ENCODE measurements around the gene PDIK1L.
A peak's percentile ranks its signal among the peaks of the same experiment; 100 is the strongest.

Gene PDIK1L

DNA sequence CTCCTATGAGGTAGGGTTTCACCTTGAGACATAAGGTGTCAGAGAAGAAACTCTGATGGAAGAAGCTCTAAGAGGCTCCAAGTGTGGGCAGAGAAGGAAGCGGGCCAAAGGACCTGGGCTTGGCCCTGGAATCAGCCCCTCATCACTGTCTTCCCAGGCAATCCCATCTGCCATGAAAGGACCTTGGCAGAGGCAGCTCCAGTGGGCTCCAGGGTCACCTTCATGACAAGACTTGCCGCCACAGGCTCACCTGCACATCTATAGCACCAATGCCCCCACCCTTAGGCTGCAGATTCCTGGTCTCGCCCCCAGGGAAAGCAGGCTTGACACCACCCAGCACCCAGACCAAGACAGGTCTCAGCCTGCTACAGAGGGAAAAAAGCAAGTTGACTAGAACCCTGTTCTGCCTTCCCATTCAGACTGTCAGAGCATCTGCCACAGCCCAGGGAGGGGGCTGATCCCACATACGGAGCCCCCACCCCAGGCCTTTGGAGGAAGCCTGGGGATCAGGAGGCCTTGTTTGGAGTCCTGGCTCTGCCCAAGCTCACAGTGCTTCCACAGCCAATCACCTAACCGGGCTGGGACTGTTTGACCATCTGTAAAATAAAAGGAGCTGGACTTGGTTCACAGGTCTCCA is 46.8 kb downstream of the PDIK1L start:
- DNase-seq, result no peak

DNA sequence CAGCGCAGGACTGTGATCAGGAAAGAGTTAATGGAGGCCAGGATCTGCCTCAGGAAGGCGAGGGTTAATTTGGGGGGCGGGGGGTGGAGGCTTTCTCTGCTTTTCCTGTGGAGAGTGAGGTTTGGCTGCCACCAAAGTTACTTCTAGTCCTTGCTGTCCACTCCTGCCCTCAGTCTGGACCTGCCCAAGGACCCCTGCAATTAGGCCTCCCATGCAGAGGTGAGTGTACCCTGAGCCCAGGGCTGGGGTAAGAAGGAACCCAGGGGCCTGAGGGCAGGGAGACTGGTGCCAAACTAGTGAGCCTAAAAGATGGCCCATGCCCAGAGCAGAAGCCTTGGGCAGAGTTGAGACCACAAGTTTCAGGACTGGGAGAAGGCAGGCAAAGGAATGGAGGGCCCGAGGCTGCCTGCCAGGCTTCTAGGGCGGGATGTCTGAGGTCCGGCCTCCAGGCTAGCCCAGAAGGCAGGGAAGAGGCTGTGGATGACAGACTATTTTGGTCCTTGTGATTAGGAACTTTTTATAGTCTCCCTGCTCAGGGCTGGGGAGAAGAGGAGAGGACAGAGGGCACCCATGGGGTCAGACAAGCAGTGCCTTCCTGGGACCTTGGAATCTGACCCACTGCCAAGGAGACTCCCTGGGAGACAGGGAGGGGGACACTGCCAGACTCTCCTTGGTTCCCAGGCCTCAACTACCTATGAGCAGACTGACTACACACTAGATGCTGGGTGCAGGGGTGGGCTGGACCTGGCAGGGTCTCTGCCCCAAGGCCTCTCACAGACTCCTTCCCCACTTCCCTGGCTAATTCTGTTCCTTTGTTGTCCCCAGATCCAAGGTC is 47.5 kb downstream of the PDIK1L start, which contains the start of gene FAM110D:
Gene FAM110D (plus strand): TSS at position 172 of the 835 bp plus-strand sequence. CDS start 2,213 bp downstream, outside the sequence.
- no peak for DNase-seq

DNA sequence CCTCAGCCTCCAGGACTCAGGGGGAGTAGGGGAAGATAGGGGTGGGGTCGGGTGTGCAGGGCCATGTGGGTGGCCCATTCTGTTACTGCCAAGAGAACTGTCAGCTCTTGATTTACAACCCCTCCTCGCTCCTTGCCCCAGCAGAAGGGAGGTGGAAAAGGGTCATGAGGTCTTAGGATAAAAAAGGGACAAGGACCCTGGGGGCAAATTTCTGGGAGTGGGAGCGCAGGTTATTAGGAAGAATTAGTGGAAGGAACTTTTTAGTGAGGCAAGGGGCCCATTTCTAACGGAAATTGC is 48.1 kb downstream of the PDIK1L start:
- DNase-seq, result no peak

DNA sequence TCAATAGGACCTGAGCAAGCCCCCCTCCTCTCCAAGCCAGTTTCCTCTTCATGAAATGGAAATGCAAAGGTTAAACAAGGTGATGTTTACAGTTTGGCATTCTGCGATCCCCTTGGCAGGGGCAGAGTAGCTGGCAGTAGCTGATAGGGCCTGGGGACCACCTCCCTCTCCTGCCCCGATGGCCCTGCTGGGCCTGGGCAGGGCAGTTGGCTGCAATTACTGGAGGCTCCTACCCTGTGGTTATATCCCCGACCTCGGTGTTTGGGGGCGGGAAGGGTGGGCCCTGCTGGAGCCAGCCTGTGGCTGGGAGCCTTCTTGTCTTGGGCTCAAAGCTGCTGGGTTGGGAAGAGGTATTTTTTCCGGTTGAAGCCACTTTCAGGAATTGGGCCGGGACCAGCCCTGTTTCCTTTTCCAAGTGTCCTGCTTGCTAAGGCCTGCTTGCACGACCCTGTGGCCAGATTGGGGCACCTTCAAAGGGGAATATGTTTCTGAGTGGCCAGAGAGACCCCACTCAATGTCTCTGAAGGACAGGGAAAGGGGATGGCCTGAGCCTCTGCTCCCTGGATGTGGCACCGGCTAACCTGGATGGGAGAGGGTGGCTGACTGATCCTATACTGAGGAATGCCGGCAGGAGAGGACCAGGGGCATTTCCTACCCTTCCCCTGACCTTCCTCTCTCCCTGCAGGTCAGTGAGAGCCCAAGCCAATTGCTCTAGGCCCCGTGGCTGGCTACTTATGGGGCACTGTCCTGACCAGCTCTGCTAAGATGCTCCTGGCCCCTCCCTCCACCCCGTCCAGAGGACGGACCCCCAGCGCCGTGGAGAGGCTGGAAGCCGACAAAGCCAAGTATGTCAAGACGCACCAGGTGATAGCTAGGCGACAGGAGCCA is 49.1 kb downstream of the PDIK1L start:
- no peak for DNase-seq

DNA sequence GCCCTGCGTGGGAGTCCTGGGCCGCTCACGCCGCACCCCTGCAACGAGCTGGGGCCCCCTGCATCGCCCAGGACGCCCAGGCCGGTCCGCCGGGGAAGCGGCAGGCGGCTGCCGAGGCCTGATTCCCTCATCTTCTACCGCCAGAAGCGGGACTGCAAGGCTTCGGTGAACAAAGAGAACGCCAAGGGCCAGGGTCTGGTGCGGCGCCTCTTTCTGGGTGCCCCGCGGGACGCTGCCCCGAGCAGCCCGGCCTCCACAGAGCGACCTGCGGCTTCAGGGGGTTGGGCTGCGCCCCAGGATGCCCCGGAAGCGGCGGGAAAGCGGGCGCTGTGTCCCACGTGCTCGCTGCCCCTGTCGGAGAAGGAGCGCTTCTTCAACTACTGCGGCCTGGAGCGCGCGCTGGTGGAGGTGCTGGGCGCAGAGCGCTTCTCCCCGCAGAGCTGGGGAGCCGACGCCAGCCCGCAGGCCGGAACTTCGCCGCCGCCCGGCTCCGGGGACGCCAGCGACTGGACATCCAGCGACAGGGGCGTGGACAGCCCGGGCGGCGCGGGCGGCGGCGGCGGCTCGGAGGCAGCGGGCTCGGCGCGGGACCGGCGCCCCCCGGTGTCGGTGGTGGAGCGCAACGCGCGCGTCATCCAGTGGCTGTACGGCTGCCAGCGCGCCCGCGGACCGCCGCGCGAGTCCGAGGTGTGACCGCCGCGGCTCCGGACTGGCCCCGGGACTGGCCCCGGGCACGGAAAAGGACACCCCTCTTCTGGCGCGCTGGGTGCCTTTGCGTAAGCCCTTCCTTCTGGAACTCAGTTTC is 50.0 kb downstream of the PDIK1L start:
- DNase-seq, result peak; percentile 82

DNA sequence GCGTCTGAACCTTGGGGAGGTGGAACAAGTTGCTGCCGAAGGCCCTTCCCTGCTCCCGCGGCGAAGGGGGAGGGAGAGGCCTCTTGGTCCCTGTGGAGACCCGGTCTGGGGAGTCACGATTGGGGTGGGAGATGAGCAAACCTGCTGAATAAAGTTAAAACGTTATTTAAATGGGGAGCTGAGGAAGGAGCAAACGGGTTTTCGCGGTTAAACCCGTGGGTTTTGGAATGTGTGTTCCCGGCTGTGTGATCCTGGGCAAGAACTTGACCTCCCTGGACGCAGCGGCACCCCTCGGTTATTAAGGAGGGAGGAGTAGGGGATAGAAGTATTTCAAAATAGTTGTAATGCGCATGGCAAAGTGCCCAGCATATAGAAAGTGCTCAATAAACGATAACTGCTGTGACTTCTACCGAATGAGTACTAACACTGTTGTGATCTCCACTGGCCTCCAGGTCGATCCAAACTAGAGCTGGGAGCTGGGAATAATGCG is 50.6 kb downstream of the PDIK1L start:
- DNase-seq, result no peak

DNA sequence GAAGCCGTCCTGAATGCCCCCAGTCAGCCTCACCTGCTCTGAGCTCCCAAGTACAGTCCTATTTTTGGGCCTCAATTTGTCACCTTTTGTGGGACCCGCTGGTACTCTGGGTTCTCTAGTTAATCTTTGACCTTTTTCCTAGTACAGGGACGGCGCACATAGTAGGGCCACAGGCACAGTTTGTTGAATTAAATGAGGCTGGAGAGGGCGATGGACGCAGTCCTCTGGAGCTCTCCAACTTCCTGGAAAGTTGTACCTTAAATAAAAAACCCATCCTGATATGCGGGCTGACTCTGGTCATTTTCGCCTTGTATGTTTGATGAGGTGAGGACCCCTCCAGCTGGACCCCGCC is 52.0 kb downstream of the PDIK1L start:
- peak; percentile 61 for DNase-seq

DNA sequence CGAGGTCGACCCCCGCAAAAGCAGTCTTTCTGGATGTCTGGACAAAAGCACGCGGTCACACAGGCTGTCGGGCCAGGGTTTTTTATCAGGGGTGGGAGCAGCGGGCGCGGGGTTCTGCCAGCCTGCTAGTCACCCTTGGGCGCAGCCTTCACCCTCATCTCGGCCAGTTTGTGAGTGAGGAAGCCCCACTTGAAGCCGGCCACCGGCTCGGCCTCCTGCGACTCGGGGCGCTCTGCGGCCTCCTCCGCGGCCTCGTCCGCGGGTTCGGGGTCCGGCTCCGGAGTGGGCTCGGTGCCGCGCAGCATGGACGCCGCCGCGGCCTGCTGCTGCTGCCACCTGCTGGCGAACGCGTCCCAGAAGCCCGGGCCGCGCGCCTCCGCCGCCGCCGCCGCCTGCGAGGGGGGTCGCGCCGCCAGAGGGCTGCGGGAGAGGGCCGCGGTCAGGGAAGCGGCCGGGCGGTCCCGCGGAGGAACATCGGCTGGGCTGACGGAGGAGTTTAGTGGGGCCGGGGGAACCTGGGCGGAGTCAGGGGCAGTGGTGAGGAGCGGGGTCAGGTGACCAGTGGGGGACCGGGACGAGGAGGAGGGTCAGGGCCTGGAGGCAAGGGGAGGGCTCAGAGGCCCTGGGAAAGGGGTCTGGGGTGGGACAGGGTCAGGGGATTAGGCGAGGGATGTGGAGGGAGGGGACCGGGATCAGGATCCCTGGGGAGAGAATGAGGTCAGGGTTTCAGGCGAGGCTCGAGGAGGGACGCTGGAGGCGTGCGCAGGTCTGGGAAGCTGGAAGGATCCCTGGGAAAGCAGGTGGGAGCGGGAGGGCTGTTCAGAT is 52.6 kb downstream of the PDIK1L start:
- DNase-seq, result peak; percentile 72

DNA sequence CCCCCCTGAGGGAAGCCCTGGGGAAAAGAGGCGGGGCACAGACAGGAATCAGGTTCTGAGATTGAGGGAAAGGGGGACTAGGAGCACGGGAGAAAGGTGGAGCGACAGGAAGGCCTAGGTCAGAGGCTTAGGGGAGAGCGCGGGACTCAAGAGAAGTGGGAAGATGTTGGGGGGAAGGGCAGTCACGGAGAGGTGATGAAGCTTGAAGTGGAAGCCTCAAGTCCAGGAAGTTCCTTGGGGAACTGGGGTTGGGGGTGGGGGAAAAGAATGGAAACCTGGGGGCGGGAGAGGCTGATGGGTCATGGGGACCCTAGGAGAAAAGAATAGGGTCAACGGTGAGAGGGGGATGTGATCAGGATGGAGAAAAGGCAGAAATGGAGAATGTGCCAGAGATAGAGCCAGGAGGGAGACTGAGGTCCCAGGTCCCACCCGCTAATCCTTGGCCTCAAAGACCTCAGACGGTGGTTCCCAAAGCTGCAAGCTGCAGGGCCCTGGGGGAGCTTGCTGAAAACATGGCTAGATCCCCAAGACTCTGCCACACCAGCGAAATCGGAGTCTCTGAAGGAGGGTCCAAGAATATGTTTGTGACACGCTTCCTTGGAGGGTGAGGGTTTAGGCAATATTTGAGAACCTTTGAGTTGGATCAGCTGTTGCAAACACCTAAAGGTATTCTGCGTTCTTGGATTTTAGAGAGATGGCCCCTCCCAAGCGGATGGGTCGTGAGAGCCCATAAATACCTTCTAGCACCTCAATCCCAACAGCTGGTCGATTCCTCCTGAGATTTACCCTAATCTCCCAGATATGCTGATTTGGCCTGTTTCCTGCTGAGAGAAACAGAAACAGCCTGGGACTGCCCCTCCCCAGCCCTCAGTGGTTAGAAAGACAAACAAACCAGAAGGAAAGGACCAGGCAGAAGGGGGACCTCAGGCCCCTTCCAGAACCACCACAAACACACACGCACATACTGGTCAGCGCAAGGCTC is 53.5 kb downstream of the PDIK1L start:
- peak; percentile 18 for DNase-seq

DNA sequence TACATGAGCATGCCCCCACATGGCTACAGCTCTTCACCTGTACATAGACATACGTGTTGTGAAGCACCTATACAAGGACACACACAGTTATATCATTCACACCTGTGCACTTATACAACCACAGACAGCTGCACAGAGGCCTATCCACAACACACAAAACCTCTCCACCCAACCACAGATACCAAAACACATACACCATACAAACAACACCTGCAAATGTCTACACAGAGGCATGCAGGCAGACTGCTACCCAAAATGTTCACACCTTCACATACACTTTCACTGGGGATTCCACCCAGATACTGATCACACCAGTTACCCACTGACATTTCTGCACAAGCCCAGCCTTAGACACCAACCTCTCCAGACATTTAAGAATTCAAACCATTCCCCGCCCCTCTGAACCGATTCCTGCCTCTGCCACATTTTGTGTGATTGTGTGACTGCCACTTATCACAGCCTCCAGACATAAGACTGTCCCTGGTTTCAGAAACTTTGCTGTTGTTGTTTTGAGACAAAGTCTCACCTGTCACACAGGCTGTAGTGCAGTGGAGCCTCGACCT is 55.2 kb downstream of the PDIK1L start:
- no peak for DNase-seq

DNA sequence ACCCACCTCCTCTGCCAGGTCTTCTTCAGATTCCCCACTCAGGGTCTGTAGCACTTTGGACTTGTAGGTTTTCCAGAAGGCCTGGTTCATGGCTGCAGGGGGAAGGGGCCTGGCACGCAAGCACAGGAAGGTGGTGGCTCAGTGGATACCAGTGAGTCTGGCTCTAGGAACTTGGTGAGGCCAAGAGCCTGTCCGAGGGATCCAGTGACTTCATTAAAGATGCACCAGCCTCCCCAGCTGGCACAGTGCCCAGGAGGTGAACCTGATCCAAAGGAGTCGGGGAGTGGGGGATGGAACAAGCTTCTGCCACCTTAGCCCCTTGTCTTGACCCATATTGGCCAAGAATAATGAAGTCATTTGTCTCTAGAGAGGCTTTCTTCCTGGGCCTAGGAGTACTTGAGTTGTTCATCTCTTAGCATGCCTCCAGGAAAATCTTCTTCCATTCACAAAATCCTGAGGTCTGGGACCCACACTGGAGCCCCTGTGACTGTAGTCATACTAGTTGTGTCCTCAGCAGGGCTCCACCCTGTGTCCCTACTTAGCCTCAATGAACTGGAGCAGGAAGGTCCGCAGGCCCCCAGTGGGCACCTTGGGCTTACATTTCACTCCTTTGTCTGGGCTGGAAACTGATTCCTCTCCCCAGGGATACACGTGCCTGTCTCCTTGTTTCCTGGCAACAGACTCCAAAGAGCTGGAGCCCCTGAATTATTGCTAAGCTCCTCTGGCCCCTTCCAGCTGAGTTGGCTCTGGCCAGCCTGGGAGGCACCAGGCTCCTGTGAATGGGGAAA is 57.0 kb downstream of the PDIK1L start, which contains the start of gene C1orf232:
Gene C1orf232 (minus strand): TSS at position 554 of the 788 bp plus-strand sequence. CDS start 464 bp downstream, at position 90.
- peak; percentile 44 for DNase-seq

DNA sequence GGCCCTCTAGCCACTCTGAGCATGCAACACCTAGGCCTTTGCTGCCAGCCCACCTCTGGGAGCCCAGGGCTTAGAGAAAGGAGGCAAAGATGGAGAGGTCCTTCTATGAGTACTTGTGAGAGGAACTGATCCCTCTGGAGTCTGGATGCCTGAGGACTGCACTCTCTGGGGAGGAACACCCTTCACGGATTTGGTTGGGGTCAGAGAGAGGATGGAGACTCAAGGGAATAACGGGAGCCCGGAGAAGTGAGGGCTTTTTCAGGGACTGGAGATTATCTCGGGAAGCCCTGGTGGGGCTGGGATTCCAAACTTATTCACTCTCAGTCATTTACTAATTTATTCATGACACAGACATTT is 57.6 kb downstream of the PDIK1L start:
- no peak for DNase-seq

DNA sequence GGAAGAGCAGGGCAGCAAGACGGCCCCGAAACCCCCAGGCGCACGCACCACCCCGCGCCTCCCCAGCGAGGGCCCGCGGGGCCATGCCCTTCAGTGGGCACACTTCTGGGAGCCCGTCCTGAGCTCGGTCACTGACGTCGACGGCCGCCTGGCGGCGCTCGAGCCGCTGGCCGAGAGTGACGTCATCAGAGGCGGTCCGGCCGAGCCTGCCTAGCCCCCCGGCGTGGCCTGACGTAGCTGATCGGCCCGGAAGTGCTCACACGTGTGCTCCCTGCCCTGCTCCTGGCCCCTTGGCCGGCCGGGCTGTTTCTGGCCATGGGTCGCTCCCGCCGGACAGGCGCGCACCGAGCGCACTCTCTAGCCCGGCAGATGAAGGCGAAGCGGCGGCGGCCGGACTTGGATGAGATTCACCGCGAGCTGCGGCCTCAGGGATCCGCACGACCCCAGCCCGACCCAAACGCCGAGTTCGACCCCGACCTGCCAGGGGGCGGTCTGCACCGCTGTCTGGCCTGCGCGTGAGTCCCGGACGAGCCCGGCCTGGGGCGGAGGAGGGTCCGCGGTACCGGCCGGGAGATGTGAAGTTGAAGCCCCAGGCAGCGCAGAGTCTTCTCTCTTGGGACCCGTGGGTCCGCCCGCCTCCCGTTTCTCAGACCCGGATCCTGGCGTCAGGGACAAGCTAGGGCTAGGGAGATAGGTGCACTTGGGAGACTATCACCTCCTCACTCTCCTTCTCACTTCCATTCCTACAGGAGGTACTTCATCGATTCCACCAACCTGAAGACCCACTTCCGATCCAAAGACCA is 58.2 kb downstream of the PDIK1L start, which contains the start of gene ZNF593:
Gene ZNF593 (plus strand): TSS at position 240 of the 803 bp plus-strand sequence. CDS start 76 bp downstream, at position 316.
- peak; percentile 96 for DNase-seq

DNA sequence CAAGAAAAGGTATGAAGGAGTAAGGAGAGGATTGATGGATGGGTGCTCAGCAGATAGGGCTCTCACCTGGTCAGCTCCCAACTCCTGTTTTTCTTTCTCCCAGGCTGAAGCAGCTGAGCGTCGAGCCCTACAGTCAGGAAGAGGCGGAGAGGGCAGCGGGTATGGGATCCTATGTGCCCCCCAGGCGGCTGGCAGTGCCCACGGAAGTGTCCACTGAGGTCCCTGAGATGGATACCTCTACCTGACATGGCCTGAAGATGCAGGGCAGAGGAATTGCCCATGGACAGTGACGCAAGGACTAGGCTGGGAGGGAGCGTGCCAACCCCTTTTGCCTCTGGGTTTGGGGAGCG is 58.8 kb downstream of the PDIK1L start:
- DNase-seq, result peak; percentile 62

DNA sequence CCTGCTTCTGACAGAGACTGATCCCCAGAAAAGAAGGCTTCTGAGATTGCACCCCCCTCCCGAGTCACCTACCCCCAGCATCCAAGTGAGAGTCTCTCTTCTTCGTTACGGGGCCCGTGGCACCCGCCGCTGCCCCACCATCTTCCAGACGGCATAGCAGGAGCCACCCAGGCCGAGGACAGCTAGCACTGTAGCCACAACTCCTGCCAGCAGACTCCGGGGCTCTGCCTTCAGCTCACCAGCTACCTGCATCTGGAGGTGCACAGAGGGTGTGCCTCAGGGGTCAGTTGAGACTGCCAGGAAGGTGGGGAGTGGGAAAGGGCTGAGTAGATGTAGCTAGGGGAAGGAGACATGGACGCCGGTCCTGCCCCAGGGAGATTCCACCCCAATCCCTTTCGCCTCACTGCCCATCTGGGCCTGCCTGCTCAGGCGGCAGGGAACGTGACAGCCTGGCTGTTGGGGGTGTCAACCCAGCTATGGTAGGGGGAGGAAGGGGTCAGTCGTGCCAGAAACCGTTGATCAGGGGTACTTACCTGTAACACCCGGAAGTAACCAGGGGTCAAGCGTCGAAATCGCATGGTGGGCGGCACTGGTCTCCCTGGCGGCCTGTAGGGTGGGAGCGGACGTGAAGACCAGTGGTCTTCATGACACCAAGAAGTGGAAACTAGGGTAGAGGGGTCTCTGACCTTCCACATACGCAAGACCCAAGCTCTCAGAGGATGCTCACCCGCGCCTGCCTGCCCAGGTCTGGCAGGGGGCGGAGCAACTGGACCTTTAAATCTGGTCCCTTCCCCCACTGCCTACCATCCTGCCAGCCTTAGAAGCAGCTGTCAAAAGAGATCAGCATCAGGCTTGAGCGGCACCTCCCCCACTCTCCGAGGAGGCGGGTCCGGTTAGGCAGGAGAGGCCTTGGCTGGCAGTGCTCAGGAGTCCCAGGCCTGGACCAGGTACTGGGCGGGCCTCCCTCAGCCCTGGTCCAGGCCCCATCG is 59.8 kb downstream of the PDIK1L start, which contains the start of gene ZNF593OS:
Gene ZNF593OS (minus strand): TSS at position 749 of the 989 bp plus-strand sequence. CDS start 171 bp downstream, at position 578.
- DNase-seq, result no peak

All from DMS53 (cell line).